Skeletal muscle satellite cell (primary cell): Measurements from ENCODE around the gene ZNF846.
"Not testable (repeated sequence)": the region's sequence is repeated elsewhere in the genome, so short reads cannot be mapped to it uniquely, and the experiment has no call there.

Experiments
- H3K27me3 ChIP-seq: 2 replicates; pipeline ENCODE4 v1.7.0; 2013; ENCODE audit warnings: low read length; ENCODE audit not compliant: control insufficient read depth, insufficient read depth
- H3K36me3 ChIP-seq: 2 replicates; pipeline ENCODE4 v1.7.0; 2013; ENCODE audit warnings: mild to moderate bottlenecking, control low read depth, low read length; ENCODE audit not compliant: insufficient read depth
- H3K4me1 ChIP-seq: 2 replicates; pipeline ENCODE4 v1.7.0; 2013; ENCODE audit warnings: low read length; ENCODE audit not compliant: control insufficient read depth, insufficient read depth
- H3K4me2 ChIP-seq: 2 replicates; pipeline ENCODE4 v1.7.0; 2013; ENCODE audit warnings: mild to moderate bottlenecking, low read length
- H3K4me3 ChIP-seq: 2 replicates; pipeline ENCODE4 v1.7.0; 2013; ENCODE audit warnings: low read length
- H3K9ac ChIP-seq: 2 replicates; pipeline ENCODE4 v1.7.0; 2013; ENCODE audit warnings: mild to moderate bottlenecking, low read depth, low read length, moderate library complexity
- H3K9me3 ChIP-seq: replicated peaks from 2 replicates; pipeline ENCODE4 v1.7.0; 2013; ENCODE audit warnings: mild to moderate bottlenecking, control low read depth, low read length

ZNF846 gene

DNA sequence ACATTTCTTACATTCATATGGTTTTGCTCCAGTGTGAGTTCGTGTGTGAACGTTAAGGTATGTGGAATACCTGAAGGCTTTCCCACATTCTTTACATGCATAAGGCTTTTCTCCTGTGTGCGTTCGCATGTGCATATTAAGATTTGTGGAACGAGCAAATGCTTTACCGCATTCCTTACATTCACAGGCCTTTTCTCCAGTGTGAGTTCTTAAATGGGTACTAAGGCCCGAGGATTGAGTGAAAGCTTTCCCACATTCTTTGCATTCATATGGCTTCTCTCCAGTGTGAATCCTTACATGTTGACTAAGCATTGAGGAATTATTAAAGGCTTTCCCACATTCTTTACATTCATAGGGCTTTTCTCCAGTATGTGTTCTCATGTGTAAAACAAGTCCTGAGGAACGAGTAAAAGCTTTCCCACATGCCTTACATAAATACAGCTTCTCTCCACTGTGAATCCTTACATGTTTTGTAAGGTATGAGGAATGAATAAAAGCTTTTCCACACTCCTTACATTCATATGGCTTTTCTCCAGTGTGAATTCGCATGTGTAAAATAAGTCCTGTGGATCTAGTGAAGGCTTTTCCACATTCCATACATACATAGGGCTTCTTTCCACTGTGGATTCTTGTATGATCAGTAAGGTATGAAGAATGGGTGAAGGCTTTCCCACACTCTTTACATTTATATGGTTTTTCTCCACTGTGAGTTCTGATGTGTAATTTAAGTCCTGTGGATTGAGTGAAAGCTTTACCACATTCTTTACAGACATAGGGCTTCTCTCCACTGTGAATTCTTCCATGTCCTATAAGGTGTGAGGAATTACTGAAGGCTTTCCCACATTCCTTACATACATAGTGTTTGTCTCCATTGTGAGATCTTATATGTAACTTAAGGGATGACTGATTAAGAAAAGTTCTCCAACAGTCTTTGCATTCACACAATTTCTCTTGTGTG lies 10.7 kb downstream of the ZNF846 start:
- Histone ChIP-seq H3K4me2 (no peak overlapping the region), H3K4me3 (no peak overlapping the region), H3K36me3 (peaks cover 55% of the 10 kb centered on the region), H3K9me3 (peaks cover 22% of the 10 kb centered on the region), H3K4me1 (no peaks in the 10 kb centered on the region), H3K9ac (no peak overlapping the region), H3K27me3 (no peaks in the 10 kb centered on the region)

DNA sequence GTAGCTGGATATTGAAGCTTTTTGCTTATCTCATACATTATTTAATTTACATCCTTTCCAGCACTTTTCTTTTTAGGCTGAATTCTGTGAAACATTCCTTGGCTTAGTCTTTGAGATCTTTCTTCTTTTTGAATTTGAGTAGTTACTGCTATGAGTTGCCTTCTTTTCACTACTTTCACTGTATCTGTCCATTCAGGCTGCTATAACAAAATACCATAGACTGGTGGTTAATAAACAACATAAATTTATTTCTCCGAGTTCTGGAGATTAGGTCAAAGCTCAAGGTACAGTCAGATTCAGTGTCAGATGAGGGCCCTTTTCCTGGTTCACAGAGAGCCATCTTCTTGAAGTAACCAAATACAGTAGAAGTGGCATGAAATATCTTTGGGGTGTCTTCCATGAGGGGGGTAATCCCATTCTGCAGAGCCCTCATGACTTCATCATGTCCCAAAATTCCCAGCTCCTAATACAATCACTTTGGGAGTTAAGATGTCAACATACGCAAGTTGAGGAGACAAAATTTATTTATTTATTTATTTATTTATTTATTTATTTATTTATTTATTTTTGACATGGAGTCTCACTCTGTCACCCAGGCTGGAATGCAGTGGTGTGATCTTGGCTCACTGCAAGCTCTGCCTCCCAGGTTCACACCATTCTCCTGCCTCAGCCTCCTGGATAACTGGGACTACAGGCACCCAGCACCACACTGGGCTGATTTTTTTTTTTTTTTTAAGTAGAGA lies 15.7 kb downstream of the ZNF846 start:
- Histone ChIP-seq H3K36me3 (peaks cover 13% of the 10 kb centered on the region), H3K27me3 (no peaks in the 10 kb centered on the region), H3K4me1 (no peaks in the 10 kb centered on the region), H3K9ac (no peak overlapping the region), H3K4me3 (no peak overlapping the region), H3K9me3 (peaks cover 13% of the 10 kb centered on the region), H3K4me2 (no peak overlapping the region)

DNA sequence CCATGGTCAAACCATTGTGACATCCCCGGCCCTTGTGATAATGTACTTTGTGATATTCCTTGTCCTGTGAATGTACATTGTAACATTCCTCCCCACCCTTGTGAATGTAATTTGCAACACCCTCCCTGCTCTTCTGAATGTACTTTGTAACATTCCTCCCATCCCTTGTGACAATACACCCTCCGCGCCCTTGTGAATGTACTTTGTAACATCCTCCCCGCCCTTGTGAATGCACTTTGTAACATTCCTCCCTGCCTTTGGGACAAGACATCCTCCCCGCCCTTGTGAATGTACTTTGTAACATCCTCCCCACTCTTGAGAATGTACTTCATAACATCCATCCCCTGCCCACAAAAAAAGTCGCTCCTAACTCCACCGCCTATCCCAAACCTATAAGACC lies 17.1 kb downstream of the ZNF846 start:
- Histone ChIP-seq H3K27me3 (no peaks in the 10 kb centered on the region), H3K4me2 (no peak overlapping the region), H3K36me3 (peaks cover under 1% of the 10 kb centered on the region), H3K4me1 (no peaks in the 10 kb centered on the region), H3K9me3 (peaks cover 1% of the 10 kb centered on the region), H3K4me3 (no peak overlapping the region), H3K9ac (no peak overlapping the region)

GRCh38 chr19:9741476-9742171 lies 26.9 kb downstream of the ZNF846 start:
- Histone ChIP-seq H3K9me3 (no peaks in the 10 kb centered on the region), H3K4me1 (no peaks in the 10 kb centered on the region), H3K4me2 (no peak overlapping the region), H3K4me3 (no peak overlapping the region), H3K36me3 (no peaks in the 10 kb centered on the region), H3K9ac (no peak overlapping the region), H3K27me3 (no peaks in the 10 kb centered on the region)

DNA sequence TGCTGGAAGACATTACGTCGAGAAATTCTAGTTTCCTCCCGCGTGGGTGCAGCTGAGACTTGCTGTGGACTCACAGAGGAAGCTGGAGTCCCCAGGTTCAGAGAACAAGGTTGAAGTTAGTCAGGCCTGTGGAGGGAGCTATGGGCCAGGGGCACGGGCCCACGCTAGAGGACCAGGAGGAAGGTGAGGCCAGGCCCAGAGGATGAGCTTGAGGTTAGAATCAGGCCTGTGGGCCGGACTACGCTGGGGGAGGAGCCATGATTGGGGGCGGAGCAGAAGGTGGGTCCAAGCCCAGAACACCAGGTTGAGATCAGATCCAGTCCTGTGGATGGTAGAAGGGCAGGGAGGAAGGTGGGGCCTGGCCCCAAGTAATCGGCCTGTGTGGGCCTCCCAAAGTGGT lies 32.6 kb downstream of the ZNF846 start:
- no peak overlapping the region for H3K4me3 ChIP-seq
- H3K27me3 ChIP-seq, result no peaks in the 10 kb centered on the region
- peaks cover 8% of the 10 kb centered on the region for H3K9me3 ChIP-seq
- H3K4me1 ChIP-seq, result no peaks in the 10 kb centered on the region
- no peak overlapping the region for H3K9ac ChIP-seq
- no peak overlapping the region for H3K4me2 ChIP-seq
- no peaks in the 10 kb centered on the region for H3K36me3 ChIP-seq

DNA sequence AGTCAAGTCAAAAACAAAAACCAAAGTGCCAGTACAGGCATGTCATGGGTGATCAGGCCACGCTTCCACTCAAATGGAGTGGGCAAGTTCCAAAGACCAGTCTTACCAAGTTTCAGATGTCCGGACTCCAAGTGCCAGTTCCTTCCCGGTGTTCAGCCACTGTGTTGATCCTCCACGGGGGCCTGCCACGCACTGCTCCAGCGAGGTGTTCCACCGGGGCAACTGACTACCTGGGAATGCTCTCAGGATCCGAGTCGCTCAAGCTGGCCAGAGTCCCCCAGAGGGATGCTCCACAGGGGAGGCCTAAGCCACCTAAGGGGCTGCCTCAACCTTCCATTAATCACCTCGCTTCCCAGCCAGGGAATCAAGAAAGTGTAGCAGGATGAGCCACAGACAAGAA lies 38.5 kb downstream of the ZNF846 start:
- not testable (repeated sequence) for H3K9ac ChIP-seq, H3K4me2 ChIP-seq, H3K9me3 ChIP-seq, H3K4me3 ChIP-seq, H3K27me3 ChIP-seq, H3K36me3 ChIP-seq, H3K4me1 ChIP-seq

- Histone ChIP-seq H3K9ac (no peak overlapping the region), H3K4me1 (no peaks in the 10 kb centered on the region), H3K27me3 (no peaks in the 10 kb centered on the region), H3K4me3 (no peak overlapping the region), H3K9me3 (no peaks in the 10 kb centered on the region), H3K36me3 (no peaks in the 10 kb centered on the region), H3K4me2 (no peak overlapping the region)
Observed at GRCh38 chr19:9729162-9729561, 39.4 kb downstream of the ZNF846 start.

GRCh38 chr19:9727644-9728043 lies 40.9 kb downstream of the ZNF846 start:
- no peak overlapping the region for H3K4me2 ChIP-seq
- no peak overlapping the region for H3K9ac ChIP-seq
- no peak overlapping the region for H3K4me3 ChIP-seq
- no peaks in the 10 kb centered on the region for H3K4me1 ChIP-seq
- no peaks in the 10 kb centered on the region for H3K9me3 ChIP-seq
- H3K27me3 ChIP-seq, result no peaks in the 10 kb centered on the region
- no peaks in the 10 kb centered on the region for H3K36me3 ChIP-seq

GRCh38 chr19:9725508-9726201 lies 42.9 kb downstream of the ZNF846 start:
- H3K9me3 ChIP-seq, H3K4me1 ChIP-seq, H3K27me3 ChIP-seq, H3K4me2 ChIP-seq, H3K4me3 ChIP-seq, H3K36me3 ChIP-seq, H3K9ac ChIP-seq: not testable (repeated sequence)

GRCh38 chr19:9724157-9724556 lies 44.4 kb downstream of the ZNF846 start:
- H3K36me3 ChIP-seq, result no peaks in the 10 kb centered on the region
- H3K27me3 ChIP-seq, result peaks cover 3% of the 10 kb centered on the region
- H3K9ac ChIP-seq, result no peak overlapping the region
- H3K4me2 ChIP-seq, result no peak overlapping the region
- no peak overlapping the region for H3K4me3 ChIP-seq
- H3K9me3 ChIP-seq, result no peaks in the 10 kb centered on the region
- no peaks in the 10 kb centered on the region for H3K4me1 ChIP-seq

DNA sequence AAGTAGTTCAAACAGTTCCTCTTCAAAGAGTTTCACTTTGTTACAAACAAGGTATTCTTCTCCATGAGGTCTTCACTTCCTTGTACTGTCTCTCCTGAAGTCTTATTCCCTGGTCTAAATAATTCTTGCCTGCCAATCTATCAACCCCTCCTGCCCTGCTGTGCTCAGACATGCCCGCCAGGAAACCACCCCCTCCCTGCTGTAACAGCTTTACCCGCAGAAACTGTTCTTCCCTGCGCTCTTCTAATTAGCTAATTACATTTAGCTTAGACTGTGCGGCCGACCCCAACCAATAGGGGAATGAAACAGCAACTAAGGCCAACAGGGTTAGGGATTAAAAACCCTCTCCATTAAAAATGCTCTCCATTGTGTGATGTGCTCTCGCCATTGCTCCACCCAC lies 46.7 kb downstream of the ZNF846 start:
- H3K9ac ChIP-seq, result no peak overlapping the region
- H3K9me3 ChIP-seq, result no peaks in the 10 kb centered on the region
- no peak overlapping the region for H3K4me3 ChIP-seq
- no peak overlapping the region for H3K4me2 ChIP-seq
- no peaks in the 10 kb centered on the region for H3K4me1 ChIP-seq
- no peaks in the 10 kb centered on the region for H3K36me3 ChIP-seq
- H3K27me3 ChIP-seq, result peaks cover 3% of the 10 kb centered on the region
